HG03097 (cell line): ENCODE data around the gene ANO1.
"Not testable (repeated sequence)": the region's sequence is repeated elsewhere in the genome, so short reads cannot be mapped to it uniquely, and the experiment has no call there.

Experiments
- ATAC-seq: cut with Tn5 transposase; IDR thresholded peaks from one replicate; pipeline ENCODE4 v1.9.1; 2021; ENCODE audit not compliant: unreplicated experiment, low FRiP score

ANO1 gene

DNA sequence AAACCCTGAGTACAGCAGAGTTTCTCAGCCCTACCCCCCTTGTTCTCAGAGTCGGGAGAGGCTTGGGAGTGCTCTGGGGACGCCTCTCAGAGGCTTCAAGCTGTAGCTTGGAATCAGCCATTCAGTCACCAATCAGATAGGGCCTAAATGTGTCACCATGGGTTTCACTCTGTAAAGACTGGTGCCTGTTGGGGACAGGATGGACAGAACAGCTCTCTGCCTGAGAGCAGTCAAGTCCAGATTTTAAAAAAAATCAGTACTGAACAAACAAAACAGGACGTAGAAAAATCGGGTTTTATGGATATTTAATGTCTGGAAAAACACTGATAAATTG is 126.3 kb downstream of the ANO1 start:
- ATAC-seq: no peak

DNA sequence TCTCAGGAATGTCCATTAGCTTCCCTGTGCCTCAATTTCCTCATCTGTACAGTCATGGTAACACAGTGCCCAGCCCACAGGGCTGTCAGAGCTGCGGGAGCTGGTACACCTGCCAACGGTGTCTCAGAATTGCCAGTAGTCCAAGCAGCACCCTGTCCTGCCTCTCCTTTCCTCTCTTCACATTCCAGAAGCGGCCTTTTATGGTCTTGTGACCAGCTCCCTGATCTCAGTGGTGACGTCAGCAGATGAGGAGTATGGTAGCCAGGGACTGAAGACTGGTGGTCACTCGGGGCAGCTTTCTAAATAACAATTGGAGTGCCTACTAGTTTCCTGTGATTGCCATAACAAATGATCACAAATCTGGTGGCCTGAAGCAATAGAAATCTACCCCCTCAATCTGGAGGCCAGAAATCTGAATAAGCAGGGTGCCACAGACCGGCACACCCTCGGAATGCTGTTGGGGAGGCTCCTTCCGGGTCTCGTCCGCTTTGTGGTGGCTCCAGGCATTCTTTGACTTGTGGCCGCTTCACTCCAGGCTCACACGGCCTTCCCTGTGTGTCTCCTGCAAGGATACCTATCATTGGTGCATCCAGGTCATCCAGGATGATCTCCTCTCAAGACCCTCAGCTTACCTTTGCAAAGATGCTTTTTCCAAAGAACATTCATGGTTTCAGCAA is 127.1 kb downstream of the ANO1 start:
- no peak for ATAC-seq

DNA sequence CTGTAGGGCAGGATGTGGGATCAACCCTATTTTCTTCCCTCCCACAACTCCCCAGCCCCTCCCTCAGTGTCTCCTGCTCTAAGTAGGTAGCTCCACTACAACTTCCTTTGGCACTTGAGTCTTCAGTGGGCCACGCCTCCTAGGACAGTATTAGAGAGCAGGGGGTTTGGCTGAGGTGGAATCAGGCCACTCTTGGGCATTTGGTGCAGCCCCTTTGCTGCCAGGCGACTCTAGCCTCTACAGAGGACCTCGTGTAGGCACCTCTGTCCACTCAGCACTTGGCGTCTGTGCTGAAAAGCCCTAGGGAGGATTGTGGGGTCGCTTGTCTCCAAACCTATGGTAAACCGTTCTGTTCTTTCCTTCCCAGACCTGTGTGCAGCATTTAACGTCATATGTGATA is 127.6 kb downstream of the ANO1 start:
- ATAC-seq: no peak

DNA sequence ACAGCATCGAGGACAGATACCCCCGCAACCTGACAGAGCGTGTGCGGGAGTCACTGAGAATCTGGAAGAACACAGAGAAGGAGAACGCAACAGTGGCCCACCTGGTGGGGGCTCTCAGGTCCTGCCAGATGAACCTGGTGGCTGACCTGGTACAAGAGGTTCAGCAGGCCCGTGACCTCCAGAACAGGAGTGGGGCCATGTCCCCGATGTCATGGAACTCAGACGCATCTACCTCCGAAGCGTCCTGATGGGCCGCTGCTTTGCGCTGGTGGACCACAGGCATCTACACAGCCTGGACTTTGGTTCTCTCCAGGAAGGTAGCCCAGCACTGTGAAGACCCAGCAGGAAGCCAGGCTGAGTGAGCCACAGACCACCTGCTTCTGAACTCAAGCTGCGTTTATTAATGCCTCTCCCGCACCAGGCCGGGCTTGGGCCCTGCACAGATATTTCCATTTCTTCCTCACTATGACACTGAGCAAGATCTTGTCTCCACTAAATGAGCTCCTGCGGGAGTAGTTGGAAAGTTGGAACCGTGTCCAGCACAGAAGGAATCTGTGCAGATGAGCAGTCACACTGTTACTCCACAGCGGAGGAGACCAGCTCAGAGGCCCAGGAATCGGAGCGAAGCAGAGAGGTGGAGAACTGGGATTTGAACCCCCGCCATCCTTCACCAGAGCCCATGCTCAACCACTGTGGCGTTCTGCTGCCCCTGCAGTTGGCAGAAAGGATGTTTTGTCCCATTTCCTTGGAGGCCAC is 128.3 kb downstream of the ANO1 start:
- ATAC-seq: no peak

DNA sequence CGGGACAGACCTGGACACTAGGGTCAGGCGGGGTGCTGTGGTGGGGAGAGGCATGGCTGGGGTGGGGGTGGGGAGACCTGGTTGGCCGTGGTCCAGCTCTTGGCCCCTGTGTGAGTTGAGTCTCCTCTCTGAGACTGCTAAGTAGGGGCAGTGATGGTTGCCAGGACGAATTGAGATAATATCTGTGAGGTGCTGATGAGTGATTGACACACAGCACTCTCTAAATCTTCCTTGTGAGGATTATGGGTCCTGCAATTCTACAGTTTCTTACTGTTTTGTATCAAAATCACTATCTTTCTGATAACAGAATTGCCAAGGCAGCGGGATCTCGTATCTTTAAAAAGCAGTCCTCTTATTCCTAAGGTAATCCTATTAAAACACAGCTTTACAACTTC is 128.9 kb downstream of the ANO1 start:
- ATAC-seq: no peak

DNA sequence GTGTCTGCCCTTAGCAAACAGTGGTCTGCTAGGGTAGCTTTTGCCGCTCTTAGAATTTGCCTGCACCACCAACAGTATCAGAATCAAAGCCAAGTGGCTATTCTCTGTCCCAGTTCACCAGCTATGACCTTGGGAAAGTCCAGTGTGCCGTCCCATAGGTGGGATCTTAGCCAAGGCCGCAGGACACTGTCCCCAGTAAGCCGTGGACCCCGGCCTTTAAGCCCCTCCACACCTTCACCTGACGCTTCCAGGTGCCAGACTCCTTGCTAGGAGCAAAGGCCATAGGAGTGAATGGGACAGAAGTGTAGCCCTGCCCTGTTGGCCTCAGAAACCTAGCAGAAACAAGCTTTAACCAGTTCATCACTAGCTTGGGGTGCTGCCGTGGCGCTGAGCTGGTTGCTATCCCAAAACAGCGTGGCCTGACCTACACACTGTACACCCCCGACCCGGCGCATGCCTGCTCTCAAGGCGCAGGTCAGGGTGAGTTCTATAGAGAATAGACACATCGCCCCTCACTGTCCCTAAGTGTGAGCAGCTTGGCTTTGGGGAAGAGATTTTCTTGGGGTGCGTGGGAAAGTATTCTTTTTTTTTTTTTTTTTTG is 129.5 kb downstream of the ANO1 start:
- ATAC-seq: no peak

DNA sequence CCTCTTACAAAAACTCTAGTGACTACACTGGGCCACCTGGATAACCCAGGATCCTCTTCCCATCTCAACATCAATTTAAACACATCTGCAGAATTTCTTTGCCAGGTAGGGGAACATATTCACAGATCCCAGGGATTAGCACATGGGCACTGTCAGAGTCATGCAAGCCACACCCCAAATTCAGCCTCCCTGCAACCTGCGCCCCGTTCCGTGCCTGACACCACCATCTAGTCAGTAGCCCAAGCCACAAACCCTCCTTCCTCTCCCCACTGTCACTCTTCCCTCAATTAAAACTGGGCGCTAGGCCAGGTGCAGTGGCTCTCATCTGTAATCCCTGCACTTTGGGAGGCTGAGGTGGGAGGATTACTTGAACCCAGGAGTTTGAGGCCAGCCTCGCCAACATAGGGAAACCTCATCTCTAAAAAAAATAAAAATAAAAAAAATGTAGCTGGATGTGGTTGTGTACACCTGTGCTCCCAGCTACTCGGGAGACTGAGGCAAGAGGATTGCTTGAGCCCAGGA is 131.3 kb downstream of the ANO1 start:
- no peak for ATAC-seq

DNA sequence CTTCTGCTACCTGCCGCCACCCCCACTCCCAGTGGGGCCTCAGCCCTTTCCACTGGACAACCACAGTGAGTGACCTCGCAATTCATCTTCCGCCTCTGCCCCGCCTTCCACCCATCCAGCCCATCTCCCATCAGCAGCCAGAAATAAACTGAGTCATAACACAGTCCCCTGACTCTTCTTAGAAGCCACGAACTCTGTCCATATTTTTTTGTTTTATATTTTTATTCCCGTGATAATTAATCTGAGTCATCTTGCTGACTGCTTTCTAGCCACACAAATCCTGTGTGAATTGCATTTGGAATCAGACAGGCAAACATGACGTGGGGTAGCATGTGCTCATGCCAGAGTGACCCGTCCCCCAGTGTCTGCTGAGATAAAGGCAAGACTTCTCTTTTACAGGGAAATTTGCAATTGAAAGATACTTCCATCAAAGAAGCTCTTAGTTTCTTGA is 132.0 kb downstream of the ANO1 start:
- no peak for ATAC-seq

DNA sequence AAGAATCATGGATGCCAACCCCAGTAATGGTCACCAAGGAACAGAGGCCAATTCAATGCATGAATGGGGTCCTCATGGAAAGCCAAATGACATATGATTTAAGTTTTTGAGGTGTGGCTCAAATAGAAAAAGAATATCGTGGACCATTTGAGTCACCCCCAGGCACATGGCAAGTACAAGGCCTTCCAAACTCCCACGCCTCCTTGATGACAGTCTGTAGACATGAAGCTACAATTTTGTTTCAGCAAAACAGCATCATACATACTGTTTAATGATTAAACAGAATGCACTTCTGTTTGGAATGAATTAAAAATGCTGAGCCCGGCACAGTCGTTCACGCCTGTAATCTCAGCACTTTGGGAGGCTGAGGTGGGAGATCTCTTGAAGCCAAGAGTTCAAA is 132.4 kb downstream of the ANO1 start:
- ATAC-seq: no peak

DNA sequence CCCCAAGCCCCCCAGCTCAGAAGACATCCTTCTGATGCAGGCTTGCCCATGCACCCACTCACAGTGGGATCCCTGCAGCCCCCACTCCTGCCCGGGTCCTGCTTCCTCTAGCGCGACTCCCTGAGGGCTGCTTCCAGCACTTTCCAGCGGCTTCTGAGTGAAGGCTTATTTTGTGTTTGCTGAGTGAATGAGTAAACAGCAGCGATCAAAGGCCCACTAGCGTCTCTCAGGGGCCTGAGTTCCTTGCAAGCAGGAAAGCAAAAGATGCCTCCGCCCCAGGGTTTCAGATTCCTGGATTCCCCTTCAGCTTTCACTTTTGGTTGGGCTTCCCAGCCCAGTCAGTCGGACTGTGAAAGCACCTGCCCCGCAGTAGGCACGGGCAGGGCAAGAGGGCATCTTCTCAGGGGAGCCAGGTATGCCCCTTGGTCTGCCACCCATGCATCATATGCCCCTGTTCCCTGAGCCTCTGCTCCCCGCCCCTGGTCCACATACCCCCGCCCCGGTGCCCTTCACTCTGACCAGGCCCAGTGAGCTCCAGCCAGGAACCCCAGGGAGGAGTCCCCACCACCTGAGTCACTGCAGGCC is 134.2 kb downstream of the ANO1 start:
- no peak for ATAC-seq

DNA sequence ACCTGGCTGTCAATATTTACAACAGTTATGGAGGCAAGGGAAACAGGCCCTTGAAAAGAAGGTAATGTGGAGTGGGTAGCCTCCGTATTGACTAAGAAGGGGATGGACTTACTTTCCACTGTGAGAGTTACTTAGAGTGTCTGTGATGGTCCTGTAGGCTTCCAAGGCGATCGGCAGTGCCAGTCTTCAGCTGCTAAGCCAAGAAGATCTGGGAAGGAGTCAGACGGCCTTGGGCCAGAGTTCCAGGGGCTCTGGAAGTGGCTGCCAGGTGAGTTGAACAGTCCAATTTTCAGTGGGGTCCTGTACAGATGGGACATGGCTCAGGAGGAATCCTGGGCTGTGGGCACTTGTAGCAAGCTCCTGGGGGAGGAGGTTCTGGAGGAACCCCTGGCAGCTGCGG is 139.3 kb downstream of the ANO1 start:
- not testable (repeated sequence) for ATAC-seq

DNA sequence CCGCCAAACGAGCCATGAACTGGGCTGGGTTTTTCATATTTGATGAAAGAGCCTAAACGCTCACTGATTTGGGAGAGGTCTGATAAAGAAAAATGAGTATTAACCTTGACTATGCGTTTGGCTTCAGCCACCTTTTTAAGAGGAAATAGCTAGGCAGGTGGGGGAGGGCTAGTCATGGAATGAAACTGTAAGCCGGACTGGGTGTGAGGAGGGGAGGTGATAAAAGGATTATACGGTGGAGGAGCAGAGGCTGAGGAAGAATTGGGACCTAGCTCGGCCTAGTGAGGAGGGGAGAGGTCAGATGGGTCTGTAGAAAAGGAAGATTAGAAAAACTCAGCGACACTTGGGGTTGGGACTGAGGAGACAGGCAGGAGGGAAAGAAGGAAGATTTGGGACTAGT is 140.0 kb downstream of the ANO1 start:
- ATAC-seq: not testable (repeated sequence)

DNA sequence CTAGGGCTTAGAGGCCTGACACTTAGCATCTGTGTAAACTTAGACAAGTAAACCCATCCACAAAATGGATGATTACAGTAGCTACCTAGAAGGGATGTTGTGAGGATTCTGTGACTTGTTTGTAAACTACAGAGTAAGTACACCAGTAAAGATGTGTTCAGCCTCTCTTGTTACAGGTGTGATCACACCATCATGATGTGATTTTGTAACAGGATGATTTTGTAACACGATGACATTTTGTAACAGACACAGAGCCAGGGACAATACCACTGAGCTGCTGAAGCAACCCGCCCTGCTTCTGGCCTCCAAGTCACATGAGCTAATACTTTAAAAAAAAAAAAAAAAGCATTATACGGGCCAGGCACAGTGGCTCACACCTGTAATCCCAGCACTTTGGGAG is 142.0 kb downstream of the ANO1 start:
- no peak for ATAC-seq

DNA sequence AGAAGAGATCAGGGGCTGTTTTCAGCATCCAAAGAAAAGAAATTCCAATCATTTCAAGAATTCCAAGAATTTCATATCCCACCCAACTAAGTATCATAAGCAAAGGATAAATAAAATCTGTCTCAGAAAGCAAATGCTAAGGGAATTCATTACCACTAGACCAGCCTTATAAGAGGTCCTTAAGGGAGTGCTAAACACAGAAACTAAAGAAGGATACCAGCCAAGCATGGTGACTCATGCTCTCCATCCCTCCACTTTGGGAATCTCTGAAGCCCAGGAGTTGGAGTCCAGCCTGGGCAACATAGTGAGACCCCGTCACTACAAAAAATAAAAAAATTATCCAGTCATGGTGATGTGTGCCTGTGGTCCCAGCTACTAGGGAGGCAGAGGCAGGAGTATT is 142.8 kb downstream of the ANO1 start:
- ATAC-seq: no peak

DNA sequence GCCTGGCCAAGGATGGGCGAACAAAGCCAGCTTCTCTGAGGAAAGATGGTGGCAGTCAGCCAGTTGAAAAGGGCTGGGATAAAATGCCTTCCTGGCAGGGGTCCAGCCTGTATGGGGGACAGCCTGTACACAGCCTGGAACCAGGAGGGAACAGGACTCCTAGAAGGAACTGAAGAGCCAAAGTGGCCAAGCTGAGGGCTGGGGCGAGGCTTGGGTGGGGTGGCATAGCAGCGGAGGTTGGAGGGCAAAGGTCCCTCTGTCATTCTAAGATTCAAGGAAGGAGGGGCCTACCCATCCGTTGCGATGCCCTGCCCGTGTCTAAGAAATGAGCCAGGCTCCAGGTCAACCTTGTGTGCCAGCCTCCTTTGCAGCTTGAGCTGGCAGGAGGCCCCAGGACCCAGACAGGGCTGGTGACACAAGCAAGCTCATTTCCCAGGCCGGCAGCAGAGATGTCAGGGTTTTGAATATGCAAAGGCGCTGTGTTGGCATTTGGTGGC is 147.6 kb downstream of the ANO1 start:
- no peak for ATAC-seq

DNA sequence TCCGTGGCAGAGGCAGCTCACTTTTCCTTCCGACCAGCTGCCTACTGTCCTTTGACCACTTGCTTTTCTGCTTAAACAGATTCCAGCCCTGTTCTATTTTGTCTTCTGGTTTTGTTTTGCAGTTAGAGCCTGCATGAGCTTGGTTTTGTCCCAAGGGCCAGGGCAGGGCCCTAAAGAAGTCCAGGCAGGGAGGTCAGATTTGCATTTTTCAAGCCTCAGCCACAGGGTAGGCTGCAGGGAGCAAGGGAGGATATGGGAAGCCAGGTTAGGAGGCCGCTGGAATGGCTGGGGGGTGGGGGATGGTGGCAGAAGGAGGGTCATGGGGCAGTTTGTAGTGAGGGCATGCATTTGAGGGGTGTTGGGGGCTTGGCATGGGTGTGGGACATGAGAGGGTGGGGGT is 148.1 kb downstream of the ANO1 start:
- no peak for ATAC-seq

DNA sequence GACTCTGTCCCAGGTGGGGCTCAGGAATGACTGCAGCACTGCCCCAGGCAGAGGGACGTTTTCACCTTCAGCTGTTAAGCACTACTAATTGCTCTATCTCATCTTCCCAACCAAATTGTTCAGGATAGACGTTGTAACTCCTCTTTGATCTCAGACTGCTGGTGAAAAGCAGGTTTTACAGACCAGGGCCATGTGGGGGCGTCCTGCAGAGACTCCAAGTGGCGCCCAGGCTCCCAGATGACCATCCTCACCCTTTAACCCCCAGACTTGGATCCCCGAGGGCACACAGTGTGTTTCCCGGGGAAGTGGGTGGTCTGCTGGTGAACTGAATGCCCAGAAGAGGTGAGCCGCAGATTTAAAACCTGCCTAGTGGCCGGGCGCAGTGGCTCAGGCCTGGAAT is 148.8 kb downstream of the ANO1 start:
- ATAC-seq: no peak

DNA sequence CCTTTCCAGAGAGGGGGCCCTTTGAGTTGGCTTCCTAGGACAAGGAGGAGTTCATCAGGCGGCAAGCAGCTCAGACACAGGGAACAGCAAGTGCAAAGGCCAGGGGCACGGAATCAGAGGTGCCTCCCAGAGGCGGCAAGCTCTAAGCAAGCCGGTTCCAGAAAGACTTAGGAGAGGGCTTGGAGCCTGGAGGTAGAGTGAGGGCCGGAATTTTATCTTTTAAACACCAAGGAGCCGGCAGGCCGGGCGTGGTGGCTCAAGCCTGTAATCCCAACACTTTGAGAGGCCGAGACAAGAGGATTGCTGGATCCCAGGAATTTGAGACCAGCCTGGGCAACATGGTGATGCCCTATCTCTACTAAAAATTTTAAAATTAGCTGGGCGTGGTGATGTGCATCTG is 151.6 kb downstream of the ANO1 start:
- ATAC-seq: no peak

DNA sequence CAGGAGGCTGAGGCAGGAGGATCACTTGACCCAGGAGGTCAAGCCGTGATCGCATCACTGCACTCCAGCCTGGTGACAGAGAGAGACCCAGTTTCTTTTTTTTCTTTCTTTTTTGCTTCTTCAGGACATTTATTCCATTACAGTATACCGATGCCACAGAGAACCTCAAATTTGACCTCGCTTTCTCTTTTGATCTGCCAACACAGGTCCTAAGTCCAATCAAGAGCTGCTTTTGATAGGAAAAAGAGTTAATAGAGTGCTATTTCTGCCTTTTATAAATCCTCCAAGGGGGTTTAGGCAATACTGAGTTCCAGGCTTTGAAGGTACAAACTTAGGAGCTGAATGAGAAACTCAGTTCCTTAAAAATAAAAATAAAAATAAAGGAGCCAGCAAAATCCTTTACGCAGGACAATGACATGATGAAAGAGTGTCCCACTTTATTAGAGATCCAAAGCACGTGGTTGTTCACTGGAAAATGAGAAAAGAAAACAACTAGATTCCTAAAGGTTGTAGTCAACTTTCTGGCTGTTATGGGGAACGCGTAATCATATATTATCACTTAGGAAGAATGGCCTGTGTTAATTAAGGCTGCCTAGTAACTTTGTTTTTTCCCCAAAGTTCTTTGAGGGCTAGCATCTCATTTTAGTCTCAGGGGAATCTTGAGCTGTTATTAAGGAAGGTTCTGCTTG is 152.2 kb downstream of the ANO1 start:
- ATAC-seq: no peak

DNA sequence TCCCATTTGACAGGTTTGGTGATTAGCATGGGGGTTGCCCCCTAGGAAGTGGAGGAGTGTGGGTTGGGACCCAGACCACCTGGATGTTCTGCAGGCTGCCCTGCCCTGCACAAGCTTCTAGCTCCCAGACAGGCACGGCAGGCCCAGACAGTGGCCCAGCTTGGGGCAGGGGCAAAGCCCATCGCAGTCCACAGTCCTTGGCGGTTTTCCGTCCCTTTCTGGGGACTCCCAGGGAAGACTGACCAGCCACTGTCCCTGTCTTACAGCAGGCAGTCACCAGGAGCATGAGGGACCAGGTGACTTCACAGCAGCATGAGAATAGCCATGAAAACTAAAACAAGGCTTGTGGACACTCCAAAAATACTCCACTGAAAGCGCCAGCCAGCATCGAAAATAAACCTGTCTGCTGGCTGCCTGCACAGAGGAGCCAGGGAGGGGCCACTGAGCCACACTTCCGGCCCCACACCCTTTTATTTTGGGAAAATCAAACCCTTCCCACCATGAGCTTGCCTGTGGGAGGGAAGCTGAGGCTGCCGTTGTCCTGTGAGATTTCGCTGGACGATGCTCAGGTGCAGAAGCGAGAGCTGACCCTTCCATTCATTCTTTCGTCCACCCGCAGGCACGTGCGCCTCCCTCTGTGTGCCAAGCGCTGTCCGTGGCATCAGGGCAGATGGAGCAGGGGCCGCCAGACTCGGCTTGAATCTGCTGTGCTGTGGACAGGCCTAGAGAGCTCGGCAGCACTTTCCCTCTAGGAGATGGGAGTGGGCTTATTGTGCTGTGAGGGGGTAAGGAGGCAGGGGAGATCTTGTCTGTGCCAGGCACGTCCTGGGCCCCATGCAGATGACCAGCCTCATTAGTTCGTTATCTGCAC is 153.0 kb downstream of the ANO1 start:
- no peak for ATAC-seq
